ENCODE measurements around the gene UPK3BL2. TPM values are rescaled to one million over a fixed set of nuclear protein-coding genes. Genes with fewer than 3 reads are reported as not detected.
"Not testable (repeated sequence)": the region's sequence is repeated elsewhere in the genome, so short reads cannot be mapped to it uniquely, and the experiment has no call there.

Gene UPK3BL2
- total RNA-seq (2016; rRNA removed; fragmentation: Illumina TruSeq; extraction: Trizol) (0.79 and 2.4 TPM in 2 replicates), polyA plus RNA-seq (2011; rRNA removed) (7.9 and 8.9 TPM in 2 replicates), polyA minus RNA-seq (2011; rRNA and poly(A)+ RNA removed; ENCODE audit: low replicate concordance) (3.9 and 11.5 TPM in 2 replicates), Bru-seq, nascent RNA (percentile 42 among the genes with signal in this experiment), BruChase-seq, experiment 1, labeled RNA remaining after a 6-hour chase (percentile 53 among the genes with signal in this experiment), BruChase-seq, experiment 2, labeled RNA remaining after a 2-hour chase (percentile 50 among the genes with signal in this experiment)
- not detected in 2 replicates for total RNA-seq (2016; cell fraction: cytosol; rRNA removed; fragmentation: Illumina TruSeq; extraction: Trizol; ENCODE audit: low read depth)
- 0.19 and 2.9 TPM in 2 replicates for total RNA-seq (2016; cell fraction: insoluble cytoplasmic fraction; rRNA removed; fragmentation: Illumina TruSeq; extraction: Trizol)
- 0.76 and 1.4 TPM in 2 replicates for total RNA-seq (2016; cell fraction: membrane; rRNA removed; fragmentation: Illumina TruSeq; extraction: Trizol)
- 3.6 and 5.2 TPM in 2 replicates for total RNA-seq (2016; cell fraction: nucleus; rRNA removed; fragmentation: Illumina TruSeq; extraction: Trizol)
- 0.47 and 2.3 TPM in 2 replicates for polyA plus RNA-seq (2011; cell fraction: cytosol; rRNA removed)
- polyA plus RNA-seq (2011; cell fraction: nucleus; rRNA removed) = 58.1 and 79.8 TPM in 2 replicates
- polyA plus RNA-seq (2012) = 1.6 and 3.4 TPM in 2 replicates
- not detected in 2 replicates for polyA plus RNA-seq (2016; cell fraction: cytosol; fragmentation: Illumina TruSeq; extraction: Trizol; ENCODE audit: low read depth)
- polyA plus RNA-seq (2016; cell fraction: insoluble cytoplasmic fraction; fragmentation: Illumina TruSeq; extraction: Trizol; ENCODE audit: low read depth) = 1.2 and 1.4 TPM in 2 replicates
- 0.64 and 1.2 TPM in 2 replicates for polyA plus RNA-seq (2016; cell fraction: membrane; fragmentation: Illumina TruSeq; extraction: Trizol; ENCODE audit: low read depth)
- 45.6 and 53.1 TPM in 2 replicates for polyA plus RNA-seq (2016; cell fraction: nucleus; fragmentation: Illumina TruSeq; extraction: Trizol; ENCODE audit: insufficient read depth, low read depth)
- 1.3 TPM in 1 of 2 replicates, not detected in the other for polyA minus RNA-seq (2011; cell fraction: cytosol; rRNA and poly(A)+ RNA removed)
- 3.0 and 3.2 TPM in 2 replicates for polyA minus RNA-seq (2011; cell fraction: nucleus; rRNA and poly(A)+ RNA removed)
- long read RNA-seq, experiment 1 = 0 reads
- long read RNA-seq, experiment 2, partial matches to known transcripts = 1 of 1 reads
- long read RNA-seq, experiment 2, other reads (novel, unspliced or antisense) = 0 of 1 reads

- H3K27me3 ChIP-seq (ENCODE audit: control insufficient read depth in 1 of 2, insufficient read depth in 2 of 2, low read length in 2 of 2); CTCF ChIA-PET (ENCODE audit: low intra/inter-chr PET ratio, low total read pairs); H3K4me3 ChIP-seq (replicated peaks in 1 of 3; ENCODE audit: insufficient read depth in 1 of 3, low read depth in 2 of 3, low read length in 3 of 3); in situ Hi-C loops (cut with HindIII; ENCODE audit: extremely low pct_ligation_motif_present, low pct_unique_long_range_greater_than_20kb); ATAC-seq; H3K27ac ChIP-seq (ENCODE audit: extremely low read length, insufficient read depth, low read length); H3K79me2 ChIP-seq (ENCODE audit: insufficient read depth, low read length); H2AFZ ChIP-seq (ENCODE audit: low read length); H4K20me1 ChIP-seq (ENCODE audit: insufficient read depth, low read length); FAIRE-seq; DNase-seq (ENCODE audit: low spot score); H3K36me3 ChIP-seq (replicated peaks in 1 of 2; ENCODE audit: control insufficient read depth in 1 of 2, insufficient read depth in 2 of 2, low read length in 2 of 2); H3K4me1 ChIP-seq (ENCODE audit: insufficient read depth, low read length); H3K4me2 ChIP-seq (ENCODE audit: low read depth, low read length); H3K9me3 ChIP-seq (ENCODE audit: low read length); POLR2A ChIA-PET; H3K9ac ChIP-seq (ENCODE audit: insufficient read depth, low read depth, low read length); intact Hi-C loops (cut with micrococcal nuclease; ENCODE audit: unreplicated experiment): not testable (repeated sequence)
- WGBS (ENCODE audit: low lambda C conversion rate) = no CpG with 5 or more reads among the region's 8 CpGs
- BruUV-seq (replicated peaks) = TSS peak; percentile 36
Measured at GRCh38 chr7:102543596-102543995, at the start of gene UPK3BL2. Gene UPK3BL2, minus strand, starts transcription at chr7:102543696. Its CDS starts 60 bp downstream, at chr7:102543636.

- FAIRE-seq; CTCF ChIA-PET (ENCODE audit: low intra/inter-chr PET ratio, low total read pairs); DNase-seq (ENCODE audit: low spot score); H3K4me3 ChIP-seq (replicated peaks in 1 of 3; ENCODE audit: insufficient read depth in 1 of 3, low read depth in 2 of 3, low read length in 3 of 3); H2AFZ ChIP-seq (ENCODE audit: low read length); H3K9me3 ChIP-seq (ENCODE audit: low read length); H3K4me2 ChIP-seq (ENCODE audit: low read depth, low read length); H3K9ac ChIP-seq (ENCODE audit: insufficient read depth, low read depth, low read length); H4K20me1 ChIP-seq (ENCODE audit: insufficient read depth, low read length); H3K36me3 ChIP-seq (replicated peaks in 1 of 2; ENCODE audit: control insufficient read depth in 1 of 2, insufficient read depth in 2 of 2, low read length in 2 of 2); H3K27ac ChIP-seq (ENCODE audit: extremely low read length, insufficient read depth, low read length); H3K4me1 ChIP-seq (ENCODE audit: insufficient read depth, low read length); in situ Hi-C loops (cut with HindIII; ENCODE audit: extremely low pct_ligation_motif_present, low pct_unique_long_range_greater_than_20kb); H3K27me3 ChIP-seq (ENCODE audit: control insufficient read depth in 1 of 2, insufficient read depth in 2 of 2, low read length in 2 of 2); POLR2A ChIA-PET; H3K79me2 ChIP-seq (ENCODE audit: insufficient read depth, low read length); BruUV-seq (replicated peaks); intact Hi-C loops (cut with micrococcal nuclease; ENCODE audit: unreplicated experiment): not testable (repeated sequence)
- peak; percentile 72 for ATAC-seq
- 24% methylated on average over 10 of the region's 26 CpGs for WGBS (ENCODE audit: low lambda C conversion rate)
Measured at GRCh38 chr7:102592477-102593019, 49.1 kb upstream of the UPK3BL2 start.

GRCh38 chr7:102589857-102590256 lies 46.4 kb upstream of the UPK3BL2 start:
- ATAC-seq (peak; percentile 89), FAIRE-seq (peak; percentile 71)
- intact Hi-C loops (cut with micrococcal nuclease; ENCODE audit: unreplicated experiment); DNase-seq (ENCODE audit: low spot score); H3K36me3 ChIP-seq (replicated peaks in 1 of 2; ENCODE audit: control insufficient read depth in 1 of 2, insufficient read depth in 2 of 2, low read length in 2 of 2); H3K27me3 ChIP-seq (ENCODE audit: control insufficient read depth in 1 of 2, insufficient read depth in 2 of 2, low read length in 2 of 2); BruUV-seq (replicated peaks); H3K79me2 ChIP-seq (ENCODE audit: insufficient read depth, low read length); H3K4me1 ChIP-seq (ENCODE audit: insufficient read depth, low read length); in situ Hi-C loops (cut with HindIII; ENCODE audit: extremely low pct_ligation_motif_present, low pct_unique_long_range_greater_than_20kb); H3K9me3 ChIP-seq (ENCODE audit: low read length); H2AFZ ChIP-seq (ENCODE audit: low read length); H4K20me1 ChIP-seq (ENCODE audit: insufficient read depth, low read length); H3K27ac ChIP-seq (ENCODE audit: extremely low read length, insufficient read depth, low read length); H3K4me2 ChIP-seq (ENCODE audit: low read depth, low read length); H3K9ac ChIP-seq (ENCODE audit: insufficient read depth, low read depth, low read length); POLR2A ChIA-PET; CTCF ChIA-PET (ENCODE audit: low intra/inter-chr PET ratio, low total read pairs); H3K4me3 ChIP-seq (replicated peaks in 1 of 3; ENCODE audit: insufficient read depth in 1 of 3, low read depth in 2 of 3, low read length in 3 of 3): not testable (repeated sequence)
- no CpG with 5 or more reads among the region's 9 CpGs for WGBS (ENCODE audit: low lambda C conversion rate)

Data from HepG2 (cell line).